Measurements from ENCODE around the gene SPPL3.

DNA sequence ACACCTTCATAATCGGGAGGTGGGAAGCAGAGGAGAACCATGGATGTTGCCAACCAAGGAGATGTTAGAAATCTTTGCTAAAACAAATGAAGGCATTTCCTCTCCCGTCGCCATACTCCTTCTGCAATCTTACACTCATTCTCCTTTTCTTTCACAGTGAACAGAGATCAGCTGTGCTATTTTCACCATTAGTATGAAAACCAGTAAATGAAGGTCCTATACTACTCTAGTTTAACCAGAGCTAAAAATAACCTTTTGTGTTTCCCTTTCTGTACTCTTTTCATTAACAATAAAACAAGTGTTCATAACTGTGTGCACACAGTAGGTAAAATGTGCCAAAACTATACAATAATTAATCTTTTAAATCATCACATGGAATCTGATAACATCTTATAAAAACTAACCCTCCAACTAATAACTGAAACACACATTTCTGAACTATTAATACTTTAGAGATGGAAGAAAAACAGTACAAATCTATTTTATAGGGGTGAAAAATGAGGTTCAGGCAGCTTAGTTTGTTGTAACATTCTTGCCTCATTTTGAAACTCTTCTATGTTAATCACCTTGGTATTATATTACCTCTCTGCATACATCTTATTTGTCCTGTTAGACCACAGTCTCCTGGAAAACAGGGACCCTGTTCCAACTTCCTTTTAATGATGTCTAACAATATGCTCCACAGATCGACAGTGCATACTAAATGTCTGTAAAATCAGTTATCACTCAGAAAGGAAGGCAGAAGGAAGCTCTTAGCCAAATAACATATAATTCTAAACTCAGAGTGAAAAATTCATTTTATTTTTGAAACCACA lies 69.5 kb downstream of the SPPL3 start:
- TF ChIP-seq, protein P1, sequence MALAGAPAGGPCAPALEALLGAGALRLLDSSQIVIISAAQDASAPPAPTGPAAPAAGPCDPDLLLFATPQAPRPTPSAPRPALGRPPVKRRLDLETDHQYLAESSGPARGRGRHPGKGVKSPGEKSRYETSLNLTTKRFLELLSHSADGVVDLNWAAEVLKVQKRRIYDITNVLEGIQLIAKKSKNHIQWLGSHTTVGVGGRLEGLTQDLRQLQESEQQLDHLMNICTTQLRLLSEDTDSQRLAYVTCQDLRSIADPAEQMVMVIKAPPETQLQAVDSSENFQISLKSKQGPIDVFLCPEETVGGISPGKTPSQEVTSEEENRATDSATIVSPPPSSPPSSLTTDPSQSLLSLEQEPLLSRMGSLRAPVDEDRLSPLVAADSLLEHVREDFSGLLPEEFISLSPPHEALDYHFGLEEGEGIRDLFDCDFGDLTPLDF (CRISPR knock-in tag; IDR thresholded peaks at IDR 0.05) = no peak
- TF ChIP-seq, protein P2, sequence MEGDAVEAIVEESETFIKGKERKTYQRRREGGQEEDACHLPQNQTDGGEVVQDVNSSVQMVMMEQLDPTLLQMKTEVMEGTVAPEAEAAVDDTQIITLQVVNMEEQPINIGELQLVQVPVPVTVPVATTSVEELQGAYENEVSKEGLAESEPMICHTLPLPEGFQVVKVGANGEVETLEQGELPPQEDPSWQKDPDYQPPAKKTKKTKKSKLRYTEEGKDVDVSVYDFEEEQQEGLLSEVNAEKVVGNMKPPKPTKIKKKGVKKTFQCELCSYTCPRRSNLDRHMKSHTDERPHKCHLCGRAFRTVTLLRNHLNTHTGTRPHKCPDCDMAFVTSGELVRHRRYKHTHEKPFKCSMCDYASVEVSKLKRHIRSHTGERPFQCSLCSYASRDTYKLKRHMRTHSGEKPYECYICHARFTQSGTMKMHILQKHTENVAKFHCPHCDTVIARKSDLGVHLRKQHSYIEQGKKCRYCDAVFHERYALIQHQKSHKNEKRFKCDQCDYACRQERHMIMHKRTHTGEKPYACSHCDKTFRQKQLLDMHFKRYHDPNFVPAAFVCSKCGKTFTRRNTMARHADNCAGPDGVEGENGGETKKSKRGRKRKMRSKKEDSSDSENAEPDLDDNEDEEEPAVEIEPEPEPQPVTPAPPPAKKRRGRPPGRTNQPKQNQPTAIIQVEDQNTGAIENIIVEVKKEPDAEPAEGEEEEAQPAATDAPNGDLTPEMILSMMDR (IDR thresholded peaks at IDR 0.05) = no peak
- TF ChIP-seq, protein P3, sequence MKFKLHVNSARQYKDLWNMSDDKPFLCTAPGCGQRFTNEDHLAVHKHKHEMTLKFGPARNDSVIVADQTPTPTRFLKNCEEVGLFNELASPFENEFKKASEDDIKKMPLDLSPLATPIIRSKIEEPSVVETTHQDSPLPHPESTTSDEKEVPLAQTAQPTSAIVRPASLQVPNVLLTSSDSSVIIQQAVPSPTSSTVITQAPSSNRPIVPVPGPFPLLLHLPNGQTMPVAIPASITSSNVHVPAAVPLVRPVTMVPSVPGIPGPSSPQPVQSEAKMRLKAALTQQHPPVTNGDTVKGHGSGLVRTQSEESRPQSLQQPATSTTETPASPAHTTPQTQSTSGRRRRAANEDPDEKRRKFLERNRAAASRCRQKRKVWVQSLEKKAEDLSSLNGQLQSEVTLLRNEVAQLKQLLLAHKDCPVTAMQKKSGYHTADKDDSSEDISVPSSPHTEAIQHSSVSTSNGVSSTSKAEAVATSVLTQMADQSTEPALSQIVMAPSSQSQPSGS (CRISPR knock-in tag; IDR thresholded peaks at IDR 0.05; ENCODE audit: borderline replicate concordance, low read depth) = no peak
- no peak for TF ChIP-seq ZNF416 (CRISPR knock-in tag; IDR thresholded peaks at IDR 0.05)
- TF ChIP-seq, protein P4, sequence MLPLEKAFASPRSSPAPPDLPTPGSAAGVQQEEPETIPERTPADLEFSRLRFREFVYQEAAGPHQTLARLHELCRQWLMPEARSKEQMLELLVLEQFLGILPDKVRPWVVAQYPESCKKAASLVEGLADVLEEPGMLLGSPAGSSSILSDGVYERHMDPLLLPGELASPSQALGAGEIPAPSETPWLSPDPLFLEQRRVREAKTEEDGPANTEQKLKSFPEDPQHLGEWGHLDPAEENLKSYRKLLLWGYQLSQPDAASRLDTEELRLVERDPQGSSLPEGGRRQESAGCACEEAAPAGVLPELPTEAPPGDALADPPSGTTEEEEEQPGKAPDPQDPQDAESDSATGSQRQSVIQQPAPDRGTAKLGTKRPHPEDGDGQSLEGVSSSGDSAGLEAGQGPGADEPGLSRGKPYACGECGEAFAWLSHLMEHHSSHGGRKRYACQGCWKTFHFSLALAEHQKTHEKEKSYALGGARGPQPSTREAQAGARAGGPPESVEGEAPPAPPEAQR (CRISPR knock-in tag; IDR thresholded peaks at IDR 0.05) = no peak
- TF ChIP-seq, protein P5, sequence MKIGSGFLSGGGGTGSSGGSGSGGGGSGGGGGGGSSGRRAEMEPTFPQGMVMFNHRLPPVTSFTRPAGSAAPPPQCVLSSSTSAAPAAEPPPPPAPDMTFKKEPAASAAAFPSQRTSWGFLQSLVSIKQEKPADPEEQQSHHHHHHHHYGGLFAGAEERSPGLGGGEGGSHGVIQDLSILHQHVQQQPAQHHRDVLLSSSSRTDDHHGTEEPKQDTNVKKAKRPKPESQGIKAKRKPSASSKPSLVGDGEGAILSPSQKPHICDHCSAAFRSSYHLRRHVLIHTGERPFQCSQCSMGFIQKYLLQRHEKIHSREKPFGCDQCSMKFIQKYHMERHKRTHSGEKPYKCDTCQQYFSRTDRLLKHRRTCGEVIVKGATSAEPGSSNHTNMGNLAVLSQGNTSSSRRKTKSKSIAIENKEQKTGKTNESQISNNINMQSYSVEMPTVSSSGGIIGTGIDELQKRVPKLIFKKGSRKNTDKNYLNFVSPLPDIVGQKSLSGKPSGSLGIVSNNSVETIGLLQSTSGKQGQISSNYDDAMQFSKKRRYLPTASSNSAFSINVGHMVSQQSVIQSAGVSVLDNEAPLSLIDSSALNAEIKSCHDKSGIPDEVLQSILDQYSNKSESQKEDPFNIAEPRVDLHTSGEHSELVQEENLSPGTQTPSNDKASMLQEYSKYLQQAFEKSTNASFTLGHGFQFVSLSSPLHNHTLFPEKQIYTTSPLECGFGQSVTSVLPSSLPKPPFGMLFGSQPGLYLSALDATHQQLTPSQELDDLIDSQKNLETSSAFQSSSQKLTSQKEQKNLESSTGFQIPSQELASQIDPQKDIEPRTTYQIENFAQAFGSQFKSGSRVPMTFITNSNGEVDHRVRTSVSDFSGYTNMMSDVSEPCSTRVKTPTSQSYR (CRISPR knock-in tag; IDR thresholded peaks at IDR 0.05) = no peak
- TF ChIP-seq, protein P6, sequence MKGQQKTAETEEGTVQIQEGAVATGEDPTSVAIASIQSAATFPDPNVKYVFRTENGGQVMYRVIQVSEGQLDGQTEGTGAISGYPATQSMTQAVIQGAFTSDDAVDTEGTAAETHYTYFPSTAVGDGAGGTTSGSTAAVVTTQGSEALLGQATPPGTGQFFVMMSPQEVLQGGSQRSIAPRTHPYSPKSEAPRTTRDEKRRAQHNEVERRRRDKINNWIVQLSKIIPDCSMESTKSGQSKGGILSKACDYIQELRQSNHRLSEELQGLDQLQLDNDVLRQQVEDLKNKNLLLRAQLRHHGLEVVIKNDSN (CRISPR knock-in tag; IDR thresholded peaks at IDR 0.05) = no peak
- TF ChIP-seq, protein P7, sequence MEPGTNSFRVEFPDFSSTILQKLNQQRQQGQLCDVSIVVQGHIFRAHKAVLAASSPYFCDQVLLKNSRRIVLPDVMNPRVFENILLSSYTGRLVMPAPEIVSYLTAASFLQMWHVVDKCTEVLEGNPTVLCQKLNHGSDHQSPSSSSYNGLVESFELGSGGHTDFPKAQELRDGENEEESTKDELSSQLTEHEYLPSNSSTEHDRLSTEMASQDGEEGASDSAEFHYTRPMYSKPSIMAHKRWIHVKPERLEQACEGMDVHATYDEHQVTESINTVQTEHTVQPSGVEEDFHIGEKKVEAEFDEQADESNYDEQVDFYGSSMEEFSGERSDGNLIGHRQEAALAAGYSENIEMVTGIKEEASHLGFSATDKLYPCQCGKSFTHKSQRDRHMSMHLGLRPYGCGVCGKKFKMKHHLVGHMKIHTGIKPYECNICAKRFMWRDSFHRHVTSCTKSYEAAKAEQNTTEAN (CRISPR knock-in tag; IDR thresholded peaks at IDR 0.05) = no peak
- no peak for TF ChIP-seq RORB (CRISPR knock-in tag; IDR thresholded peaks at IDR 0.05)
- TF ChIP-seq SP1 (CRISPR knock-in tag; conservative IDR thresholded peaks at IDR 0.05) = no peak
- TF ChIP-seq, protein P8, sequence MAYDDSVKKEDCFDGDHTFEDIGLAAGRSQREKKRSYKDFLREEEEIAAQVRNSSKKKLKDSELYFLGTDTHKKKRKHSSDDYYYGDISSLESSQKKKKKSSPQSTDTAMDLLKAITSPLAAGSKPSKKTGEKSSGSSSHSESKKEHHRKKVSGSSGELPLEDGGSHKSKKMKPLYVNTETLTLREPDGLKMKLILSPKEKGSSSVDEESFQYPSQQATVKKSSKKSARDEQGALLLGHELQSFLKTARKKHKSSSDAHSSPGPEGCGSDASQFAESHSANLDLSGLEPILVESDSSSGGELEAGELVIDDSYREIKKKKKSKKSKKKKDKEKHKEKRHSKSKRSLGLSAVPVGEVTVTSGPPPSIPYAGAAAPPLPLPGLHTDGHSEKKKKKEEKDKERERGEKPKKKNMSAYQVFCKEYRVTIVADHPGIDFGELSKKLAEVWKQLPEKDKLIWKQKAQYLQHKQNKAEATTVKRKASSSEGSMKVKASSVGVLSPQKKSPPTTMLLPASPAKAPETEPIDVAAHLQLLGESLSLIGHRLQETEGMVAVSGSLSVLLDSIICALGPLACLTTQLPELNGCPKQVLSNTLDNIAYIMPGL (CRISPR knock-in tag; IDR thresholded peaks at IDR 0.05) = no peak
- TF ChIP-seq, protein P9, sequence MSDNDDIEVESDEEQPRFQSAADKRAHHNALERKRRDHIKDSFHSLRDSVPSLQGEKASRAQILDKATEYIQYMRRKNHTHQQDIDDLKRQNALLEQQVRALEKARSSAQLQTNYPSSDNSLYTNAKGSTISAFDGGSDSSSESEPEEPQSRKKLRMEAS (CRISPR knock-in tag; IDR thresholded peaks at IDR 0.05) = no peak
- TF ChIP-seq ESRRA (CRISPR knock-in tag; IDR thresholded peaks at IDR 0.05; ENCODE audit: borderline replicate concordance) = no peak
- TF ChIP-seq ETV6 (CRISPR knock-in tag; IDR thresholded peaks at IDR 0.05) = no peak
